Duodenal mucosa (tissue), 2 donors: Measurements from ENCODE around the gene DRAXIN.

ENCODE experiments used
- H3K27ac ChIP-seq: one replicate; pipeline ENCODE4 v1.7.0; 2013; ENCODE audit warnings: low read depth, low read length
- H3K27me3 ChIP-seq, 2 donors: one replicate each; pipeline ENCODE4 v1.7.0; 2013; ENCODE audit warnings: low read length in 2 of 2, control low read depth in 1 of 2; ENCODE audit not compliant: insufficient read depth in 2 of 2, control insufficient read depth in 1 of 2
- H3K36me3 ChIP-seq, 2 donors: one replicate each; pipeline ENCODE4 v1.7.0; 2013; ENCODE audit warnings: low read length in 2 of 2, control low read depth in 1 of 2; ENCODE audit not compliant: insufficient read depth in 2 of 2, control insufficient read depth in 1 of 2
- H3K4me1 ChIP-seq, 2 donors: one replicate each; pipeline ENCODE4 v1.7.0; 2013; ENCODE audit warnings: low read length in 2 of 2, control low read depth in 1 of 2; ENCODE audit not compliant: insufficient read depth in 2 of 2, control insufficient read depth in 1 of 2
- H3K4me3 ChIP-seq, 2 donors: one replicate each; pipeline ENCODE4 v1.7.0; 2013; ENCODE audit warnings: low read length in 2 of 2, low read depth in 1 of 2
- H3K9ac ChIP-seq, 2 donors: one replicate each; pipeline ENCODE4 v1.7.0; 2013; ENCODE audit warnings: low read length in 2 of 2, low read depth in 1 of 2
- H3K9me3 ChIP-seq, 2 donors: one replicate each; pipeline ENCODE4 v1.7.0; 2013; ENCODE audit warnings: low read length in 2 of 2, control low read depth in 1 of 2; ENCODE audit not compliant: control insufficient read depth in 1 of 2

The DRAXIN gene

GRCh38 chr1:11759791-11760190 is 68.3 kb downstream of the DRAXIN start:
- peaks cover 0 to 5% of the 10 kb centered on the region in 2 donors for H3K4me1 ChIP-seq
- no peaks in the 10 kb centered on the region for H3K9me3 ChIP-seq
- no peaks in the 10 kb centered on the region for H3K36me3 ChIP-seq
- H3K9ac ChIP-seq, result no peak overlapping the region
- H3K4me3 ChIP-seq, result no peak overlapping the region
- H3K27ac ChIP-seq, result no peak overlapping the region
- H3K27me3 ChIP-seq, result peaks cover 7 to 14% of the 10 kb centered on the region in 2 donors

DNA sequence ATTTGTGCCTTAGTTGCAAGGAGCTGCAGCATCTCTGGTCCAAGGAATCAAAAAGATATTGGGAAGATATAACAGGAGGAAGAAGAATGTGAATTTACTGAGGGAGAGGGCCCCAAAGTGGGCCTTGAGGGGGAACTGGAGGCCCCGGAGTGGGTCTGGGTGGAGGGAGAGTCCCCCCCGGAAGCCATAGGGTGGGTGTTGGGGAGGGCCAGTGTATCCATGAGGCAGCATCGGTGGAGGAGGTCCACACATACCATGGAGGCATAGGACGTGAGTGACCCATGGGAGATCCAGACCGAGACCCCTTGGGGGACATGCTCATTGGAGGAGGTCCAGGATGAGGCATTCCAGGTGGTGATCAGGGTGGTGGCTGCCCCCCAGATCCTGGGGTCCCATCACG is 69.8 kb downstream of the DRAXIN start:
- no peaks in the 10 kb centered on the region for H3K9me3 ChIP-seq
- H3K27ac ChIP-seq, result no peak overlapping the region
- H3K4me1 ChIP-seq, result peaks cover 0 to 5% of the 10 kb centered on the region in 2 donors
- H3K27me3 ChIP-seq, result peaks cover 7 to 14% of the 10 kb centered on the region in 2 donors
- no peak overlapping the region for H3K4me3 ChIP-seq
- H3K36me3 ChIP-seq, result no peaks in the 10 kb centered on the region
- no peak overlapping the region for H3K9ac ChIP-seq

DNA sequence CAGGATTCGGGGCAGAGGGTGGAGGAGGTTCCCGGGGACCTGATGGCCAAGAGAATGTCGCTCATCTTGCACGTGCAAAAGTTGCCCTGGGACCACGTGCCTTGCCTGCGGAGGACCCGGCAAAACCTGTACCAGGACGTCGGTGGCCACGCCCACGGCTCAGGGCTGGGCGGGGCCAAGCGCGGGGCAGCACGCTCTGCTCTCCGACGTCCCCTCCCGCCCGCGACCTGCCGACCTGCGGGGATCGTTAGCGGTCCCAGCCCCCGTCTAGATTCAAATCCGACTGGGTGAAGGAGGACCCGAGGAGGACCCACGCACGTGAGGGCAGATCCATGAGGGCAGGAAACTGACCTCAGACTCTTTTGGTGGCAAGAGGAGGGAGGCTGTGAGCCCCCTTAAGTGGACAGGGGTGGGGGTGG is 70.5 kb downstream of the DRAXIN start, which contains the start of gene C1orf167:
Gene C1orf167, plus strand, starts transcription at position 206 of the 419 bp plus-strand sequence. CDS start 2,208 bp downstream, outside the sequence.
- H3K4me1 ChIP-seq, result peaks cover 0 to 5% of the 10 kb centered on the region in 2 donors
- no peak within 1 kb of the TSS for H3K27ac ChIP-seq
- H3K27me3 ChIP-seq, result peaks cover 7 to 14% of the 10 kb centered on the region in 2 donors
- H3K9me3 ChIP-seq, result no peaks in the 10 kb centered on the region
- no peaks in the 10 kb centered on the region for H3K36me3 ChIP-seq
- H3K4me3 ChIP-seq, result no peak within 1 kb of the TSS
- no peak within 1 kb of the TSS for H3K9ac ChIP-seq

- peaks cover 7 to 14% of the 10 kb centered on the region in 2 donors for H3K27me3 ChIP-seq
- no peak overlapping the region for H3K4me3 ChIP-seq
- H3K4me1 ChIP-seq, result peaks cover 0 to 5% of the 10 kb centered on the region in 2 donors
- H3K9ac ChIP-seq, result no peak overlapping the region
- H3K9me3 ChIP-seq, result no peaks in the 10 kb centered on the region
- H3K27ac ChIP-seq, result no peak overlapping the region
- H3K36me3 ChIP-seq, result no peaks in the 10 kb centered on the region
These were observed 72.6 kb downstream of the DRAXIN start for GRCh38 chr1:11764115-11764514.

- no peak overlapping the region for H3K4me3 ChIP-seq
- peaks cover 0 to 5% of the 10 kb centered on the region in 2 donors for H3K4me1 ChIP-seq
- no peak overlapping the region for H3K9ac ChIP-seq
- no peak overlapping the region for H3K27ac ChIP-seq
- H3K36me3 ChIP-seq, result no peaks in the 10 kb centered on the region
- peaks cover 7 to 14% of the 10 kb centered on the region in 2 donors for H3K27me3 ChIP-seq
- H3K9me3 ChIP-seq, result no peaks in the 10 kb centered on the region
These were observed 73.0 kb downstream of the DRAXIN start for GRCh38 chr1:11764519-11764918.

DNA sequence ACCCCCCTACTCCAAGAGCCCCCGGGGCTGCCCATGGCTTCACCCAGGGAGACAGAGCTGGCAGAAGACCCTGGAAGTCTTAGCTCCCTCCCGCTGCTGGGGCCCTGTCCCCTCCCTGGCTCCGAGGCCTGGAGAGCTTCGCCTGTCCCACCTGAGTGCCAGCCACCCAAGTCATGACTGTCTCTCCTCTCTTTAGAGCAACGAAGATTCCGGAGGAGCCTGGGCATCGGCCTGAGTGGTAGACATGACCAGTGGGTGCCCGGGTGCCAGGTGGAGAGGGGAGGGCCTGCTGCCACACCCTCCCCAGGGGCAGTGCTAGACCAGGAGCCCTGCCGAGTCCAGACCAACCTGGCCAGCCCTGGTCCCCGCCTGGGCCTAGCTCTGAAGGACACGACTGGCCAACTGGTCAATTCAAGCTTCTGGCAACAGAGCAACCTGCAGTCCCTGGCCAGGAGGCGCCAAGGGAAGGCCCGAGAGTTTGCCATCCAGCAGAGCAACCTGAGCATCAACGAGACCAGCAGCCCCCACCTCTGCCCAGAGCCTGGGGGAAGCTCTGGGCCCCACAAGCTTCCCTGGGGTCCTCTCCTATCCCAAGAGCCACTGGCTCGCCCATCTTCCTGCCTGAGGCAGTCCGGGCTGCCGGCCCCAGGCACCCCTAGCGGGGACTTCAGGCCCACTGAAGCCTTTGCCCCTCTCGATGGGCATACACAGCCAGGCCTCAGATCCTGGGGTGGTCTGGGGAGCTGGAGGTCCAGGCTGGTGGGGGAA is 74.3 kb downstream of the DRAXIN start:
- Histone ChIP-seq H3K27me3 (peaks cover 7 to 14% of the 10 kb centered on the region in 2 donors), H3K4me1 (peaks cover 0 to 5% of the 10 kb centered on the region in 2 donors), H3K9ac (no peak overlapping the region), H3K4me3 (no peak overlapping the region), H3K9me3 (no peaks in the 10 kb centered on the region), H3K27ac (no peak overlapping the region), H3K36me3 (no peaks in the 10 kb centered on the region)

DNA sequence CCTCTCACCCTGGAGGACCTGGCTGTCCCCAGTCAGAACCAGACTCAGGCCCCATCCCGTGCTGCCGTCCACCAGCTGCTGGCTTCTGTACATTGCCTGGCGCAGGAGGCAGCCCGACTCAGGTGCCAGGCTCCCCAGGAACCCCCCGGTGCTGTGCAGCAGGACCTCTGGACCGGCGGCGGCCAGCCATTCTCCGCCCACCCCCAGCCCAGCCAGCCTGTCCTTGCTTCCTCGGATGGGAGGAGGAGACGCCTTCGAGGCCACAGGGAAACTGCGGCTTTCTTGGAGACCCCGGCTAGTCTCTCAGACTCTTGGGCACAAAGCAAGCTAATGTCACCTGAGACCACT is 74.9 kb downstream of the DRAXIN start:
- H3K27me3 ChIP-seq, result peaks cover 7 to 11% of the 10 kb centered on the region in 2 donors

GRCh38 chr1:11767922-11768704 is 76.6 kb downstream of the DRAXIN start:
- Histone ChIP-seq H3K36me3 (no peaks in the 10 kb centered on the region), H3K9ac (no peak overlapping the region), H3K4me1 (no peaks in the 10 kb centered on the region), H3K4me3 (no peak overlapping the region), H3K9me3 (no peaks in the 10 kb centered on the region), H3K27ac (no peak overlapping the region), H3K27me3 (no peaks in the 10 kb centered on the region)

More for the DNA sequence above, 74.9 kb downstream of the DRAXIN start:
- peaks cover 0 to 5% of the 10 kb centered on the region in 2 donors for H3K4me1 ChIP-seq
- no peak overlapping the region for H3K27ac ChIP-seq
- H3K36me3 ChIP-seq, result no peaks in the 10 kb centered on the region
- H3K9ac ChIP-seq, result no peak overlapping the region
- H3K9me3 ChIP-seq, result no peaks in the 10 kb centered on the region
- H3K4me3 ChIP-seq, result no peak overlapping the region

DNA sequence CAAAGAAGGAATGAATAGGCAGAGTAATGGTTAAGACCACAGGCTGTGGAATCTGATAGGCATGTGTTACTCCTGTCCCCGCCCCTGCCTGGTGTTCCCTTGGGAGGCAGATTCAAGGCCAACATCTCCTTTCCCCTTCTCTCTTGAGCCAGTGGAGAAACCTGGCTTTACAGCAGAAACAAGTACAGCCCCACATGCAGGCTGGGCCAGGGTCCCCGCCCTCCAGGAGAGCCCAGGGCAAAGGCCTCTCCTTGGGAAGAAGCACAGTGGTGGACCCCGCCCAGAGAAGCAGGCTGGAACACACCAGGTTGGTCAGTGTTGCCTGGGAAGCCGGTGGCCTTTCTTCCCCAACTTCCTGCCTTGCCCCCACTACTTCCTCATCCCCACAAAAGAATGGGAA is 77.3 kb downstream of the DRAXIN start:
- Histone ChIP-seq H3K4me1 (no peaks in the 10 kb centered on the region), H3K27me3 (no peaks in the 10 kb centered on the region), H3K9ac (no peak overlapping the region), H3K4me3 (no peak overlapping the region), H3K36me3 (no peaks in the 10 kb centered on the region), H3K27ac (no peak overlapping the region), H3K9me3 (no peaks in the 10 kb centered on the region)

DNA sequence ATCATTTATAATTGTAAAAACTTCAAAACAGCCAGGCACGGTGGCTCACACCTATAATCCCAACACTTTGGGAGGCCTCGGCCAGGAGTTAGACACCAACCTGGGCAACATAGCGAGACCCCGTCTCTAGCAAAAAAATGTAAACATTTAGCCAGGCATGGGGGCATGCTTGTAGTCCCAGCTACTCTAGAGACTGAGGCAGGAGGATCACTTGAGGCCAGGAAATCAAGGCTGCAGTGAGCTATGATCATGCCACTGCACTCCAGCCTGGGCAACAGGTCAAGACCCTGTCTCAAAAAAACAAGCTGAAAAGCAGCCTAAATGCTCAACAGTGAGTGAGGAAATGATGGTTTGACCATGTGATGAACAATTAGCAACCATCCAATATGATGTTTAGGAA is 77.8 kb downstream of the DRAXIN start:
- Histone ChIP-seq H3K27me3 (no peaks in the 10 kb centered on the region), H3K4me1 (no peaks in the 10 kb centered on the region), H3K36me3 (no peaks in the 10 kb centered on the region), H3K27ac (no peak overlapping the region), H3K9ac (no peak overlapping the region), H3K9me3 (no peaks in the 10 kb centered on the region), H3K4me3 (no peak overlapping the region)
